ENCODE results near the gene IFT88. TPM values are rescaled to one million over a fixed set of nuclear protein-coding genes. Genes with fewer than 3 reads are reported as not detected.

The IFT88 gene
- total and polyA plus RNA-seq, 9 of the 15 experiments (the other 6 are each of a cell fraction or from before 2014, with no cell fraction given): 8.3 to 13.5 (median 10.0) TPM

DNA sequence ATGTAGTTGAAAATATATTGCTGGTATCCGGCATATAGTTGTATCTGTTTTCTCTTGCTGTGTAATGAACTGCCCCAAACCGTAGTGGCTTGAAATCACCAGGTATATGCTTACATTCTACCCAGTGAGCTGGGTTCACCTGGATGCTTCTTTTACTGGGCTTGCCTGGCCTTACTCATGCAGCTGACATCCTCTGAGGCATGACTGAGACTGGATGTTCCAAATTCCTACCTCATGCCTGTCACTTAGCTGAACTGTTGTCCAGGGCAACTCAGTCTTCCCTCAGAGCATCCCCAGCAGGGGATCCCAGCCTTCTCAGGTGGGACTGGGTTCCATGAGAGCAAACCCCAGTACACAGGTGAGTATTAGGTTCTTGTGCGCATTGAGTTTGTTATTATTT is 66.8 kb downstream of the IFT88 start:
- FAIRE-seq (no peak), DNase-seq (ENCODE audit: extremely low read depth in 1 of 4, low spot score in 3 of 4) (no peak), ATAC-seq (no peak)
- WGBS (ENCODE audit: insufficient coverage, low coverage, missing lambda C conversion rate): 84% methylated on average over 2 of the region's 3 CpGs
- no TSS peak for BruUV-seq (replicated peaks)
- intact Hi-C loops (cut with micrococcal nuclease): no loop called here
- in situ Hi-C loops (cut with MboI): no loop called here
- H3K4me2 ChIP-seq (ENCODE audit: insufficient read depth, low read length): no peak overlapping the region
- ChIA-PET CTCF (ENCODE audit: low intra/inter-chr PET ratio) (no interaction called here), POLR2A (no interaction called here)
- no peak overlapping the region for H3K9ac ChIP-seq (ENCODE audit: insufficient read depth in 1 of 2, low read depth in 2 of 2, low read length in 2 of 2)
- H3K36me3 ChIP-seq (ENCODE audit: control insufficient read depth, insufficient read depth, low read length): no peaks in the 10 kb centered on the region; the same call in 2 of the 3 replicates
- H3K4me1 ChIP-seq (replicated peaks in 1 of 2; ENCODE audit: control insufficient read depth in 2 of 2, insufficient read depth in 2 of 2, low read length in 2 of 2): no peaks in the 10 kb centered on the region
- H3K4me3 ChIP-seq: no peak overlapping the region
- no peaks in the 10 kb centered on the region for H3K9me3 ChIP-seq (replicated peaks; ENCODE audit: control insufficient read depth, insufficient read depth, low read depth, low read length)
- H3K27ac ChIP-seq (ENCODE audit: extremely low read depth, low read depth, low read length): no peak overlapping the region
- H3K9me1 ChIP-seq (ENCODE audit: control insufficient read depth, insufficient read depth, low read length): no peaks in the 10 kb centered on the region
- H3K27me3 ChIP-seq (ENCODE audit: control insufficient read depth in 2 of 2, insufficient read depth in 2 of 2, low read length in 2 of 2): no peaks in the 10 kb centered on the region
- no peak overlapping the region for H2AFZ ChIP-seq (ENCODE audit: low read depth, low read length)
- no peaks in the 10 kb centered on the region for H3K79me2 ChIP-seq (ENCODE audit: control insufficient read depth, insufficient read depth, low read length)
- H4K20me1 ChIP-seq (replicated peaks; ENCODE audit: control insufficient read depth, insufficient read depth, low read length): no peaks in the 10 kb centered on the region
- TF ChIP-seq GATAD2B (IDR thresholded peaks at IDR 0.05; ENCODE audit: borderline replicate concordance): no peak
- no peak for TF ChIP-seq TARDBP (IDR thresholded peaks at IDR 0.05)
- no peak for TF ChIP-seq TEAD4 (IDR thresholded peaks at IDR 0.05; ENCODE audit: low read length)
- TF ChIP-seq TEAD4 (CRISPR knock-in tag; IDR thresholded peaks at IDR 0.05; ENCODE audit: borderline replicate concordance): no peak
- no peak for TF ChIP-seq DNMT1 (IDR thresholded peaks at IDR 0.05)
- no peak for TF ChIP-seq TAF7 (tag; IDR thresholded peaks at IDR 0.05)
- TF ChIP-seq ZNF143 (CRISPR knock-in tag; IDR thresholded peaks at IDR 0.05): no peak
- TF ChIP-seq RBM34 (IDR thresholded peaks at IDR 0.05; ENCODE audit: borderline replicate concordance, insufficient read depth, low read length): no peak
- no peak for TF ChIP-seq BRF2 (IDR thresholded peaks at IDR 0.05; ENCODE audit: borderline replicate concordance, insufficient read depth, insufficient read length)
- no peak for TF ChIP-seq TEAD2 (tag; IDR thresholded peaks at IDR 0.05)
- TF ChIP-seq KDM1A (IDR thresholded peaks at IDR 0.05): no peak
- TF ChIP-seq WHSC1 (IDR thresholded peaks at IDR 0.05; ENCODE audit: low read length): no peak
- TF ChIP-seq MGA (IDR thresholded peaks at IDR 0.05): no peak

All from K562 (cell line).